OCI-LY3 (cell line): Measurements from ENCODE around the gene ASAP2.

Source experiments
- EZH2phosphoT487 ChIP-seq: fragments of 200-600 bp; shearing (Covaris generic); IDR thresholded peaks from 2 replicates; pipeline ENCODE4 v1.6.1; 2018; ENCODE audit warnings: antibody characterized with exemption, mixed run types, low read depth
- TF ChIP-seq, protein P1 (sequence below): fragments of 200-600, 300-600 bp; sonication (generic); IDR thresholded peaks from 2 replicates; pipeline ENCODE4 v1.5.1; 2014; ENCODE audit warnings: antibody characterized with exemption, low read length, low read depth

DNA sequence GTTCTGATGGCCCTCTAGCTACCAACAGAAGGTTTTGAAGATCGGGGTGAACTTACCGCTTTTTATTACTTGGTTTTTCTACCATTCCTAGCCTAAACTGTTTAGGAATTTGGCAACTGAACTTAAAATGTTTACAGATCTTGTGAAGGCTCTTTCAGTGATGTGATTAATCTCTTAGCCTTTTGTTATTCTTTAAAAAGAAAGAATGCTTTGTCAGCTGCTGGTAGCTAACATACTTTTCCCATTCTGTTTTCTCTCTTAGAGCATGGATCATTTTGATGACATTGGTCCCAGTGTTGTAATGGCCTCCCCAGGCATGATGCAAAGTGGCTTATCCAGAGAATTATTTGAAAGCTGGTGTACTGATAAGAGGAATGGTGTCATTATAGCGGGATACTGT lies 234.9 kb downstream of the ASAP2 start:
- TF ChIP-seq, protein P1, sequence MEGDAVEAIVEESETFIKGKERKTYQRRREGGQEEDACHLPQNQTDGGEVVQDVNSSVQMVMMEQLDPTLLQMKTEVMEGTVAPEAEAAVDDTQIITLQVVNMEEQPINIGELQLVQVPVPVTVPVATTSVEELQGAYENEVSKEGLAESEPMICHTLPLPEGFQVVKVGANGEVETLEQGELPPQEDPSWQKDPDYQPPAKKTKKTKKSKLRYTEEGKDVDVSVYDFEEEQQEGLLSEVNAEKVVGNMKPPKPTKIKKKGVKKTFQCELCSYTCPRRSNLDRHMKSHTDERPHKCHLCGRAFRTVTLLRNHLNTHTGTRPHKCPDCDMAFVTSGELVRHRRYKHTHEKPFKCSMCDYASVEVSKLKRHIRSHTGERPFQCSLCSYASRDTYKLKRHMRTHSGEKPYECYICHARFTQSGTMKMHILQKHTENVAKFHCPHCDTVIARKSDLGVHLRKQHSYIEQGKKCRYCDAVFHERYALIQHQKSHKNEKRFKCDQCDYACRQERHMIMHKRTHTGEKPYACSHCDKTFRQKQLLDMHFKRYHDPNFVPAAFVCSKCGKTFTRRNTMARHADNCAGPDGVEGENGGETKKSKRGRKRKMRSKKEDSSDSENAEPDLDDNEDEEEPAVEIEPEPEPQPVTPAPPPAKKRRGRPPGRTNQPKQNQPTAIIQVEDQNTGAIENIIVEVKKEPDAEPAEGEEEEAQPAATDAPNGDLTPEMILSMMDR: no peak
- no peak for TF ChIP-seq EZH2phosphoT487
